H1 (cell line): ENCODE measurements around the gene LRRC61. TPM values are rescaled to one million over a fixed set of nuclear protein-coding genes. Genes with fewer than 3 reads are reported as not detected.

Experiments
- CTCF ChIA-PET: fragments of 300-600 bp; sonication (Branson Sonifier 250); formaldehyde crosslinking; loops from one replicate; lab custom pipeline; 2021; ENCODE audit not compliant: partially characterized antibody; lab: Charles Lee
- POLR2A ChIA-PET: fragments of 300-600 bp; sonication (Branson Sonifier 250); formaldehyde crosslinking; loops from one replicate; lab custom pipeline; 2021; ENCODE audit warnings: inconsistent platforms; ENCODE audit not compliant: partially characterized antibody; lab: Charles Lee
- DNase-seq, 2 experiments: peaks; one replicate each; pipeline versions ENCODE4 v3.0.0 to v3.0.0-alpha.2; 2010 to 2022; ENCODE audit warnings: low spot score in 2 of 2, low read depth in 1 of 2, mixed read lengths in 1 of 2
- FAIRE-seq: peaks from 2 replicates; lab custom pipeline; 2011; peaks lifted over from hg19 to GRCh38; lab: Jason Lieb, UNC
- H2AFZ ChIP-seq: 2 replicates; pipeline ENCODE4 v1.8.1; 2012; ENCODE audit warnings: low read length, inconsistent platforms
- H2AK5ac ChIP-seq: 2 replicates; pipeline ENCODE4 v1.6.1; 2013; ENCODE audit warnings: low read depth, low read length
- H2BK120ac ChIP-seq: replicated peaks from 2 replicates; pipeline ENCODE3; 2013; ENCODE audit warnings: low read depth, low read length, inconsistent platforms
- H2BK12ac ChIP-seq: 2 replicates; pipeline ENCODE4 v1.6.1; 2013; ENCODE audit warnings: low read depth, low read length
- H2BK15ac ChIP-seq: 2 replicates; pipeline ENCODE4 v1.6.1; 2013; ENCODE audit warnings: low read length
- H2BK20ac ChIP-seq: 2 replicates; pipeline ENCODE4 v1.6.1; 2013; ENCODE audit warnings: low read length
- H2BK5ac ChIP-seq: 2 replicates; pipeline ENCODE4 v1.6.1; 2013; ENCODE audit warnings: low read depth, low read length
- H3K14ac ChIP-seq: 2 replicates; pipeline ENCODE4 v1.6.1; 2013; ENCODE audit warnings: inconsistent platforms; ENCODE audit not compliant: insufficient read length
- H3K18ac ChIP-seq: 2 replicates; pipeline ENCODE4 v1.6.1; 2013; ENCODE audit warnings: low read length; ENCODE audit errors: extremely low read depth
- H3K23ac ChIP-seq: 2 replicates; pipeline ENCODE4 v1.6.1; 2013; ENCODE audit warnings: inconsistent platforms; ENCODE audit not compliant: insufficient read length
- H3K23me2 ChIP-seq: 2 replicates; pipeline ENCODE4 v1.6.1; 2013; ENCODE audit warnings: low read depth, low read length
- H3K27ac ChIP-seq: 2 replicates; pipeline ENCODE4 v1.6.1; 2011; ENCODE audit warnings: low read depth, low read length, inconsistent platforms
- H3K27me3 ChIP-seq, 4 experiments: replicated peaks in 1 of 4; 1 replicate in 1 of 4; 2 replicates in 3 of 4; pipeline versions ENCODE4 v1.6.1 to v1.8.1; 2011 to 2013; ENCODE audit warnings: low read length in 3 of 4, mild to moderate bottlenecking in 3 of 4, inconsistent platforms in 2 of 4, mixed read lengths in 2 of 4, moderate library complexity in 1 of 4; ENCODE audit not compliant: control insufficient read depth in 3 of 4, insufficient read depth in 3 of 4; ENCODE audit errors: extremely low read depth in 1 of 4
- H3K36me3 ChIP-seq, 4 experiments: 2 replicates each; pipeline versions ENCODE4 v1.6.1 to v1.8.1; 2011 to 2013; ENCODE audit warnings: mild to moderate bottlenecking in 4 of 4, low read length in 3 of 4, moderate library complexity in 2 of 4, control low read depth in 1 of 4, inconsistent platforms in 1 of 4; ENCODE audit not compliant: insufficient read depth in 4 of 4, control insufficient read depth in 2 of 4
- H3K4ac ChIP-seq: replicated peaks from 2 replicates; pipeline ENCODE3; 2013; ENCODE audit warnings: low read length, low read depth, mixed read lengths, inconsistent platforms; ENCODE audit not compliant: insufficient read length
- H3K4me1 ChIP-seq, 4 experiments: replicated peaks in 1 of 4; 1 replicate in 1 of 4; 2 replicates in 3 of 4; pipeline versions ENCODE4 v1.6.1 to v1.8.1; 2011 to 2013; ENCODE audit warnings: low read length in 3 of 4, inconsistent platforms in 2 of 4, mixed read lengths in 1 of 4; ENCODE audit not compliant: insufficient read depth in 4 of 4, control insufficient read depth in 3 of 4
- H3K4me2 ChIP-seq, 2 experiments: 2 replicates each; pipeline versions ENCODE4 v1.6.1 to v1.8.1; 2011 to 2013; ENCODE audit warnings: low read depth in 2 of 2, low read length in 2 of 2, control low read depth in 1 of 2, inconsistent platforms in 1 of 2, mild to moderate bottlenecking in 1 of 2; ENCODE audit not compliant: insufficient read depth in 1 of 2
- H3K4me3 ChIP-seq, 4 experiments: fragments of 200-600, 300-600 bp in 1 of 4; sonication (generic), shearing (Covaris generic), sonication (Bioruptor Twin) in 1 of 4; 2 replicates each; pipeline versions ENCODE4 v1.5.1 to v1.8.1; 2011 to 2016; ENCODE audit warnings: low read length in 4 of 4, low read depth in 3 of 4, control low read depth in 2 of 4, inconsistent platforms in 2 of 4, mild to moderate bottlenecking in 2 of 4, mixed read lengths in 1 of 4, moderate library complexity in 1 of 4; ENCODE audit not compliant: insufficient read depth in 2 of 4; ENCODE audit errors: extremely low read depth in 1 of 4
- H3K56ac ChIP-seq: replicated peaks from 2 replicates; pipeline ENCODE3; 2013; ENCODE audit warnings: low read depth, mild to moderate bottlenecking, mixed read lengths, low read length, inconsistent platforms; ENCODE audit not compliant: insufficient read length
- H3K79me1 ChIP-seq: 2 replicates; pipeline ENCODE4 v1.6.1; 2013; ENCODE audit warnings: low read depth, low read length, control low read depth
- H3K79me2 ChIP-seq, 2 experiments: 2 replicates each; pipeline versions ENCODE4 v1.6.1 to v1.8.1; 2012 to 2013; ENCODE audit warnings: low read length in 2 of 2, mild to moderate bottlenecking in 2 of 2, inconsistent platforms in 1 of 2; ENCODE audit not compliant: insufficient read depth in 2 of 2, control insufficient read depth in 1 of 2
- H3K9ac ChIP-seq, 4 experiments: replicated peaks in 1 of 4; 1 replicate in 1 of 4; 2 replicates in 3 of 4; pipeline versions ENCODE4 v1.6.1 to v1.8.1; 2011 to 2013; ENCODE audit warnings: low read depth in 3 of 4, low read length in 3 of 4, control low read depth in 2 of 4, mild to moderate bottlenecking in 2 of 4, moderate library complexity in 2 of 4, inconsistent platforms in 1 of 4; ENCODE audit errors: extremely low read depth in 1 of 4
- H3K9me3 ChIP-seq, 2 experiments: 2 replicates each; pipeline versions ENCODE4 v1.6.1 to v1.8.1; 2012 to 2013; ENCODE audit warnings: mild to moderate bottlenecking in 2 of 2, moderate library complexity in 2 of 2, control low read depth in 1 of 2, inconsistent platforms in 1 of 2, low read depth in 1 of 2, low read length in 1 of 2, mixed read lengths in 1 of 2; ENCODE audit not compliant: insufficient read depth in 2 of 2
- H4K20me1 ChIP-seq, 2 experiments: replicated peaks in 1 of 2; 2 replicates each; pipeline versions ENCODE3 to v1.8.1; 2011 to 2013; ENCODE audit warnings: inconsistent platforms in 2 of 2, low read length in 2 of 2, mild to moderate bottlenecking in 1 of 2; ENCODE audit not compliant: insufficient read depth in 2 of 2, control insufficient read depth in 1 of 2
- H4K5ac ChIP-seq: 2 replicates; pipeline ENCODE4 v1.6.1; 2013; ENCODE audit warnings: low read length, low read depth, mixed read lengths, inconsistent platforms; ENCODE audit not compliant: insufficient read length
- H4K8ac ChIP-seq: 2 replicates; pipeline ENCODE4 v1.8.0; 2013; ENCODE audit warnings: mild to moderate bottlenecking, moderate library complexity, low read length, inconsistent platforms; ENCODE audit not compliant: insufficient read depth; ENCODE audit errors: extremely low read depth
- H4K91ac ChIP-seq: replicated peaks from 2 replicates; pipeline ENCODE3; 2013; ENCODE audit warnings: low read length, mixed read lengths, inconsistent platforms; ENCODE audit not compliant: insufficient read length
- KDM5A ChIP-seq: fragments of 200-600 bp; IDR thresholded peaks from 2 replicates; pipeline ENCODE4 v1.7.1; 2012; ENCODE audit warnings: mild to moderate bottlenecking, low read length, inconsistent platforms, mixed read lengths
- MAFK ChIP-seq: IDR thresholded peaks from 2 replicates; pipeline ENCODE4 v1.6.1; 2012; ENCODE audit warnings: low read depth, mild to moderate bottlenecking, improper control_type of control experiment, low read length
- RXRA ChIP-seq: IDR thresholded peaks from 2 replicates; pipeline ENCODE4 v1.6.1; 2011; ENCODE audit warnings: low read depth, mild to moderate bottlenecking, low read length, moderate library complexity; ENCODE audit not compliant: insufficient read depth
- WGBS, 2 experiments: shearing (Covaris generic) in 1 of 2; methylation state at CpG; one replicate each; pipeline versions ENCODE4 v1.1.6 to v1.1.7; 2013 to 2015; ENCODE audit warnings: low lambda C conversion rate in 2 of 2, mixed read lengths in 2 of 2, inconsistent platforms in 1 of 2, low coverage in 1 of 2, missing lambda C conversion rate in 1 of 2; ENCODE audit not compliant: insufficient replicate concordance in 2 of 2, insufficient coverage in 1 of 2, insufficient read length in 1 of 2; ENCODE audit errors: extremely low coverage in 1 of 2, missing lambda C conversion rate in 1 of 2; 5-methylcytosine and 5-hydroxymethylcytosine counted together
- polyA plus RNA-seq, 7 experiments: library from polyadenylated mRNA; depleted of rRNA in 3 of 7; stranded (reverse) in 5 of 7; unstranded in 2 of 7; fragments of >200 nt in 5 of 7; fragments of 200-250 nt in 2 of 7; gene quantifications; 1 replicate in 5 of 7; 2 replicates in 1 of 7; 4 replicates in 1 of 7; pipeline versions ENCODE4 v1.2.1 to v1.2.3, GENCODE V29; 2011 to 2013; ENCODE audit warnings: missing spikeins in 2 of 7, mixed read lengths in 2 of 7
- total RNA-seq: library from RNA; stranded (reverse); fragmentation: NEBNext Ultra II Directional; extraction: Animal tissue kit (Norgen Biotek cat#: 25700); gene quantifications from 2 replicates; pipeline ENCODE4 v1.2.1, GENCODE V29; 2021

LRRC61 gene
- total and polyA plus RNA-seq, 2 of the 8 experiments (the other 6 are each of a cell fraction or from before 2014, with no cell fraction given) = 0.73 to 44.8 TPM

- peaks cover 13 to 31% (median 26%) of the 10 kb centered on the region in 4 experiments for H3K4me1 ChIP-seq
- H3K18ac ChIP-seq = no peak overlapping the region
- no peak overlapping the region for H2AFZ ChIP-seq
- H2BK20ac ChIP-seq = no peak overlapping the region
- H3K56ac ChIP-seq = no peak overlapping the region
- H2BK120ac ChIP-seq = no peak overlapping the region
- H3K27me3 ChIP-seq = no peaks in the 10 kb centered on the region; a peak in 1 of 7 replicates
- H3K9me3 ChIP-seq = no peaks in the 10 kb centered on the region
- no peak overlapping the region for H3K4me3 ChIP-seq
- H3K36me3 ChIP-seq = peaks cover 3 to 12% (median 8%) of the 10 kb centered on the region in 4 experiments; a peak in 6 of 8 replicates
- no peak overlapping the region for H4K8ac ChIP-seq
- 100% methylated on average over 3 of the region's 3 CpGs; no CpG with 5 or more reads in 1 of the 2 experiments for WGBS, 2 experiments
- no peak overlapping the region for H3K4me2 ChIP-seq
- no peak overlapping the region for H2BK15ac ChIP-seq
- no peak overlapping the region for H2BK12ac ChIP-seq
- H3K79me1 ChIP-seq = peaks cover 2% of the 10 kb centered on the region; the same call in 1 of the 2 replicates
- ChIA-PET CTCF (interaction anchor here (0.9 to 1.9 kb wide), 4 partner anchors 8 to 75 kb away, joined by 3 to 6 read pairs (median 4); no protein-coding TSS in a partner anchor), POLR2A (interaction anchor here (1.4 kb wide), 1 partner anchor 75 kb away, joined by 4 read pairs; no protein-coding TSS in a partner anchor)
- H3K23me2 ChIP-seq = 0 out of 2 replicates have a peak, but pooled peaks cover 1% of the 10 kb centered on the region
- H4K5ac ChIP-seq = no peak overlapping the region
- no peak overlapping the region for H3K27ac ChIP-seq
- H3K14ac ChIP-seq = no peak overlapping the region
- no peak for DNase-seq
- H4K20me1 ChIP-seq = no peaks in the 10 kb centered on the region
- no peak for FAIRE-seq
- no peak overlapping the region for H2BK5ac ChIP-seq
- H3K4ac ChIP-seq = no peak overlapping the region
- H3K79me2 ChIP-seq = peaks cover 0 to 22% of the 10 kb centered on the region in 2 experiments; a peak in 1 of 4 replicates
- no peak overlapping the region for H3K23ac ChIP-seq
- TF ChIP-seq KDM5A (no peak), RXRA (no peak), MAFK (no peak)
- H2AK5ac ChIP-seq = no peak overlapping the region
- no peak overlapping the region for H4K91ac ChIP-seq
- H3K9ac ChIP-seq = no peak overlapping the region
Observed at GRCh38 chr7:150327308-150327707, 4.2 kb downstream of the LRRC61 start.
